CD4-positive, alpha-beta T cell (primary cell): ENCODE results near the gene PCK2. TPM values are rescaled to one million over a fixed set of nuclear protein-coding genes. Genes with fewer than 3 reads are reported as not detected.
"Not testable (repeated sequence)": the region's sequence is repeated elsewhere in the genome, so short reads cannot be mapped to it uniquely, and the experiment has no call there.

Source experiments
- ATAC-seq: fragments of 200-7000 bp; cut with Tn5 transposase; one replicate; pipeline ENCODE4 v1.10.0; 2022; ENCODE audit warnings: mild to moderate bottlenecking; ENCODE audit not compliant: poor library complexity
- CTCF ChIA-PET: fragments of 350-600 bp; sonication (Branson Sonifier 250); formaldehyde crosslinking; loops from one replicate; lab custom pipeline; 2021; ENCODE audit warnings: antibody characterized with exemption, inconsistent platforms; lab: Charles Lee
- POLR2A ChIA-PET: fragments of 350-600 bp; sonication (Branson Sonifier 250); formaldehyde crosslinking; loops from one replicate; lab custom pipeline; 2021; ENCODE audit warnings: antibody characterized with exemption, inconsistent platforms; lab: Charles Lee
- DNase-seq, 14 experiments: peaks; one replicate each; pipeline ENCODE4 v3.0.0-alpha.2; 2013 to 2020; ENCODE audit warnings: mixed read lengths in 2 of 14
- H3K27ac ChIP-seq, 2 donors: one replicate each; pipeline versions ENCODE4 v1.5.1 to v1.7.0; 2013; ENCODE audit warnings: low read length in 2 of 2, low read depth in 1 of 2, mild to moderate bottlenecking in 1 of 2
- H3K27me3 ChIP-seq, 2 experiments: 1 replicate in 1 of 2; 2 replicates in 1 of 2; pipeline versions ENCODE4 v1.6.1 to v1.7.0; 2013; ENCODE audit warnings: low read length in 2 of 2, control low read depth in 1 of 2, mild to moderate bottlenecking in 1 of 2, moderate library complexity in 1 of 2; ENCODE audit not compliant: insufficient read depth in 2 of 2, control insufficient read depth in 1 of 2
- H3K36me3 ChIP-seq: one replicate; pipeline ENCODE4 v1.6.1; 2013; ENCODE audit warnings: low read length, control low read depth; ENCODE audit not compliant: insufficient read depth
- H3K4me1 ChIP-seq: one replicate; pipeline ENCODE4 v1.6.1; 2013; ENCODE audit warnings: low read length, control low read depth; ENCODE audit not compliant: insufficient read depth
- H3K4me3 ChIP-seq: one replicate; pipeline ENCODE4 v1.5.1; 2013; ENCODE audit warnings: mild to moderate bottlenecking, low read length, moderate library complexity
- H3K9me3 ChIP-seq, 2 experiments: 1 replicate in 1 of 2; 2 replicates in 1 of 2; pipeline versions ENCODE4 v1.6.1 to v1.7.0; 2013; ENCODE audit warnings: low read length in 2 of 2, mild to moderate bottlenecking in 2 of 2, control low read depth in 1 of 2, moderate library complexity in 1 of 2; ENCODE audit not compliant: control insufficient read depth in 1 of 2, insufficient read depth in 1 of 2
- H3K27ac Mint-ChIP-seq: one replicate; pipeline ENCODE4 v1.8.0; 2020; ENCODE audit warnings: mixed read lengths
- H3K27me3 Mint-ChIP-seq: one replicate; pipeline ENCODE4 v1.8.0; 2021; ENCODE audit warnings: mixed read lengths
- H3K36me3 Mint-ChIP-seq: one replicate; pipeline ENCODE4 v1.8.0; 2021; ENCODE audit warnings: low read depth, mixed read lengths
- H3K4me1 Mint-ChIP-seq: one replicate; pipeline ENCODE4 v1.8.0; 2021; ENCODE audit warnings: low read depth, mixed read lengths
- H3K4me3 Mint-ChIP-seq: one replicate; pipeline ENCODE4 v1.8.0; 2020; ENCODE audit warnings: mild to moderate bottlenecking, mixed read lengths
- H3K9me3 Mint-ChIP-seq: one replicate; pipeline ENCODE4 v1.8.0; 2020; ENCODE audit warnings: mixed read lengths
- intact Hi-C, 2 experiments: fragments of 100-400 bp; cut with DNase I in 1 of 2; cut with micrococcal nuclease in 1 of 2; formaldehyde crosslinking; loops; one replicate each; pipeline versions ENCODE4 v1.15.1 to v1.9.0; 2023 to 2025; cut with DNase I, micrococcal nuclease
- polyA plus RNA-seq, 2 donors: library from polyadenylated mRNA; unstranded; fragments of 120-200 nt; gene quantifications; one replicate each; pipeline ENCODE4 v1.2.1, GENCODE V29; 2013
- total RNA-seq, 174 experiments: library from RNA in 2 of 174; stranded (reverse) in 2 of 174; gene quantifications; one replicate each; pipeline ENCODE4 v1.2.3 and lab custom pipeline; 2021 to 2026
- TF ChIP-seq, protein P1 (sequence below): fragments of 200-600 bp; IDR thresholded peaks from one replicate; pipeline ENCODE4 v1.8.0; 2022; ENCODE audit warnings: antibody characterized with exemption, mild to moderate bottlenecking

PCK2 gene
- total RNA-seq (1 to 10 TPM; 5.2 to 7.4 TPM), total RNA-seq (lab: John Stamatoyannopoulos, UW) (4.3 to 146 (median 16.3) reads per million in 172 experiments)
- polyA plus RNA-seq (2013, experiment 1 of 2) = 18.1 TPM
- polyA plus RNA-seq (2013, experiment 2 of 2) = 19.7 TPM

DNA sequence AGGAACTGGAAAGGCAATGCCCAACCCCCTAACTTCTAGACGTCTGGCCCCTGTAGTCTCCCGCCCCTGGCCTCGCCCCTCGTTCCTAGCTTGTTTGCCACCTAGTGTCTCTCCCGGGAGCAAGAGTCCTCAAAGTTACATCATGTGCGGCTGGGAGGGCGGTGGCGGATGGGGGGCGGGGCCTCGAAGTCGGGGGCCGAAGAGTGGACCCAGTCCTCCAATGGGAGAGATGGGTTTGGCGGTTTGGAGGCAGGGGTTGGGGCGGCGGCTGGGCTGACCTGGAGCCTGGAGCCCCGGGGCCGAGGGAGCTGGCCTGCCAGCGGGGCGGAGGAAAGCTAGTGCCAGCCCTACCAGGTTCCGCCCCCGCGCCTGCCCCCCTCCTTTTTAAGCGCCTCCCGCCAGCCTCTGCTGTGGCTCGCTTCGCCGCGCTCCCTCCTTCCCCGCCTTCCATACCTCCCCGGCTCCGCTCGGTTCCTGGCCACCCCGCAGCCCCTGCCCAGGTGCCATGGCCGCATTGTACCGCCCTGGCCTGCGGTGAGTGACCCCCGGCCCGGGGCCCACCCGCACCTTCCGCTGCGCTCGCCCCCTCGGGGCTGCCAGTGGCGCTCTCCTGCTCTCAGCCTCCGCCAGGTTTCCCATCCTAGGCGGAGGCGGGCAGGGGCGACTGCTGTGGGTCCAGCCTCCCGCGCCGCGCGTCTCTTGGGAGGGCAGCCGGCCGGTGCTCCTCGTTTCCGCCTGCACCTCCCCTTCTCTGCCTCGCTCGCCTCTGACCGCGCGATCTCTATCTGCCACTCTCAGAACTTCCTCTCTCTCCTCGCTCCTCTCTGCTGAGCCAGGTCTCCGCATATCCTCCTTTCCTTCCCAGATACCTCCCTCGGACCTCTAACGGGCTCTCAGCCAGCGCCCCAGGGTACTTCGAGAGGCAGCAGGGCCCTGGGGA is at the start of gene PCK2:
PCK2 (plus strand) TSS at position 411 of the 940 bp plus-strand sequence; CDS start at position 506, 95 bp downstream.
- H3K27me3 Mint-ChIP-seq = no peaks in the 10 kb centered on the region
- H3K36me3 ChIP-seq = peaks cover 13% of the 10 kb centered on the region
- ChIA-PET CTCF (interaction anchor here (1.9 to 7.3 kb wide), 2 partner anchors 13 to 14 kb away, joined by 7 to 63 read pairs; no protein-coding TSS in a partner anchor), POLR2A (interaction anchor here (1.1 to 8.5 kb wide), 15 partner anchors 10 to 773 kb away, joined by 3 to 89 read pairs (median 10); partner anchors contain the start of genes CHMP4A, DCAF11, DHRS1 and EMC9)
- no peaks in the 10 kb centered on the region for H3K9me3 ChIP-seq
- H3K27ac Mint-ChIP-seq = peak within 1 kb of the TSS; percentile 90
- H3K4me3 Mint-ChIP-seq = peak within 1 kb of the TSS; percentile 97
- peaks cover 15% of the 10 kb centered on the region for H3K36me3 Mint-ChIP-seq
- peak; percentile 53 to 82 (median 67) for DNase-seq
- H3K27me3 ChIP-seq = no peaks in the 10 kb centered on the region
- peaks cover 37% of the 10 kb centered on the region for H3K4me1 Mint-ChIP-seq
- H3K27ac ChIP-seq = peak within 1 kb of the TSS; percentile 71 to 78
- H3K4me3 ChIP-seq = peak within 1 kb of the TSS; percentile 97
- TF ChIP-seq, protein P1, sequence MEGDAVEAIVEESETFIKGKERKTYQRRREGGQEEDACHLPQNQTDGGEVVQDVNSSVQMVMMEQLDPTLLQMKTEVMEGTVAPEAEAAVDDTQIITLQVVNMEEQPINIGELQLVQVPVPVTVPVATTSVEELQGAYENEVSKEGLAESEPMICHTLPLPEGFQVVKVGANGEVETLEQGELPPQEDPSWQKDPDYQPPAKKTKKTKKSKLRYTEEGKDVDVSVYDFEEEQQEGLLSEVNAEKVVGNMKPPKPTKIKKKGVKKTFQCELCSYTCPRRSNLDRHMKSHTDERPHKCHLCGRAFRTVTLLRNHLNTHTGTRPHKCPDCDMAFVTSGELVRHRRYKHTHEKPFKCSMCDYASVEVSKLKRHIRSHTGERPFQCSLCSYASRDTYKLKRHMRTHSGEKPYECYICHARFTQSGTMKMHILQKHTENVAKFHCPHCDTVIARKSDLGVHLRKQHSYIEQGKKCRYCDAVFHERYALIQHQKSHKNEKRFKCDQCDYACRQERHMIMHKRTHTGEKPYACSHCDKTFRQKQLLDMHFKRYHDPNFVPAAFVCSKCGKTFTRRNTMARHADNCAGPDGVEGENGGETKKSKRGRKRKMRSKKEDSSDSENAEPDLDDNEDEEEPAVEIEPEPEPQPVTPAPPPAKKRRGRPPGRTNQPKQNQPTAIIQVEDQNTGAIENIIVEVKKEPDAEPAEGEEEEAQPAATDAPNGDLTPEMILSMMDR = no peak
- peak; percentile 77 for ATAC-seq
- H3K4me1 ChIP-seq = peaks cover 29% of the 10 kb centered on the region
- intact Hi-C loops = loop anchor here (1.0 to 10.0 kb wide), 4 partner anchors 15 to 119 kb away; no protein-coding TSS in a partner anchor
- no peaks in the 10 kb centered on the region for H3K9me3 Mint-ChIP-seq

DNA sequence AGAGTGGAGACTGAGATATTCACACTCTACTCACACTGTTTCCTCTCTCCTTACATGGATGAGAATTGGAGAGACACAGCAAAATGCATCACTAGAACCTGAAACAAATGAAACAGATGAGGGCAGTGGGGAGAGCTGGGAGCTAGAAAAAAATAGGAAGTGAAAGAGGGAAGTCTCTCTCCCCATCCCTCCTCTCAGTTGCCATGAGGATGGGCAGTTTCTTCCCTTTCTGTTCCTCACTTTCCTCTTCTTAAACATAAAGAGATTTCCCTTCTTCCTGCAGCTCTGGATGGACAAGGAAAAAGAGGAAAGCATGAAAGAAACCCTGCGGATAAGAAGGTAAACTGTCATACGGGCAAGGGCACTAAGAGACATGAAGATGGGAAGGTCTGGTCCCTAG is 45.1 kb upstream of the PCK2 start:
- ATAC-seq = not testable (repeated sequence)
- peaks cover 0 to 12% of the 10 kb centered on the region in 2 experiments for H3K27me3 ChIP-seq
- H3K27me3 Mint-ChIP-seq = peaks cover 18% of the 10 kb centered on the region

DNA sequence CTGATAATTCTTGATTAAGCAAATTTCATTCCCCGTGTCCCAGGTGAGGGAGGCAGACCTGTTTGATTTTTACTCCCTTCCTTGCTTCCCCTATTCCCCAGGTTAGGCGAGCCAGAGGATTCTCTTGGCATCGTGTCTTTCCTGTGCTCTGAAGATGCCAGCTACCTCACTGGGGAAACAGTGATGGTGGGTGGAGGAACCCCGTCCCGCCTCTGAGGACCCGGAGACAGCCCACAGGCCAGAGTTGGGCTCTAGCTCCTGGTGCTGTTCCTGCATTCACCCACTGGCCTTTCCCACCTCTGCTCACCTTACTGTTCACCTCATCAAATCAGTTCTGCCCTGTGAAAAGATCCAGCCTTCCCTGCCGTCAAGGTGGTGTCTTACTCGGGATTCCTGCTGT is 43.4 kb upstream of the PCK2 start:
- peaks cover 25% of the 10 kb centered on the region for H3K27me3 Mint-ChIP-seq
- DNase-seq, H3K36me3 ChIP-seq, H3K9me3 Mint-ChIP-seq, intact Hi-C loops, H3K36me3 Mint-ChIP-seq, H3K27ac Mint-ChIP-seq, H3K27ac ChIP-seq, ATAC-seq, H3K4me3 ChIP-seq: not testable (repeated sequence)
- peak overlapping the region; percentile 84 for H3K4me3 Mint-ChIP-seq
- ChIA-PET CTCF (interaction anchor here (2.2 kb wide), 1 partner anchor 58 kb away, joined by 10 read pairs; no protein-coding TSS in a partner anchor), POLR2A (interaction anchor here (0.6 to 2.1 kb wide), 4 partner anchors 30 to 381 kb away, joined by 4 to 17 read pairs (median 10); partner anchors contain the start of genes DCAF11 and NRL)
- peaks cover 0 to 16% of the 10 kb centered on the region in 2 experiments for H3K27me3 ChIP-seq
- peaks cover 21% of the 10 kb centered on the region for H3K4me1 ChIP-seq
- H3K9me3 ChIP-seq = peaks cover 0 to 10% of the 10 kb centered on the region in 2 experiments
- H3K4me1 Mint-ChIP-seq = peaks cover 14% of the 10 kb centered on the region

More for the DNA sequence above, 45.1 kb upstream of the PCK2 start:
- H3K36me3 ChIP-seq, CTCF ChIA-PET, H3K36me3 Mint-ChIP-seq, H3K4me3 ChIP-seq, H3K27ac Mint-ChIP-seq, intact Hi-C loops, DNase-seq, H3K27ac ChIP-seq, H3K9me3 Mint-ChIP-seq, H3K9me3 ChIP-seq, POLR2A ChIA-PET, H3K4me3 Mint-ChIP-seq: not testable (repeated sequence)
- H3K4me1 Mint-ChIP-seq = peaks cover 14% of the 10 kb centered on the region
- peaks cover 21% of the 10 kb centered on the region for H3K4me1 ChIP-seq
